Lower leg skin (tissue), 3 donors: Measurements from ENCODE around the gene MAPK14.

ENCODE experiments used
- POLR2A ChIP-seq, 2 donors: fragments of 450-650 bp; IDR thresholded peaks; one replicate each; pipeline ENCODE4 v1.6.1; 2016 to 2017; ENCODE audit warnings: antibody characterized with exemption in 2 of 2, mild to moderate bottlenecking in 1 of 2, moderate library complexity in 1 of 2
- TF ChIP-seq, protein P1 (sequence below), 3 donors: fragments of 450-650 bp; IDR thresholded peaks; one replicate each; pipeline ENCODE4 v1.5.1; 2016; ENCODE audit warnings: antibody characterized with exemption in 3 of 3, mild to moderate bottlenecking in 3 of 3, moderate library complexity in 2 of 3

DNA sequence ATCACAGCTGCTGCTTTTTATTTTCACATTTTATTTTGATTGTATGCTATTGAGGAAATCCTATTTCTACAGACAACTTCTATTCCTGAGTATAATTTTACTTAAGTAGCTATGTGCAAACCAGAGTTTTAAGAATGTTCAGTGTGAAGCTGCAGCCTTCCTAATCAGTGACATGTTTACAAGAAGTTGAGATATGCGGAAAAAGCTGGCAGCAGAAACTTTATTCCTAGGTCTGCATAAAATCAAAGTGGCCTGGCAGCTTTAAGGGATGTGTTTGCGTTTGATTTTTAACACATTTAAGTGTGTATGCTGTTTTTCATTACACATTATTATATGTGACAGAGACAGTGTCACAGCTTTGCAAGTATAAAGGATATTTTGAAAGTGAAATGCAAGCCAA, 26.3 kb downstream of the MAPK14 start:
- TF ChIP-seq, protein P1, sequence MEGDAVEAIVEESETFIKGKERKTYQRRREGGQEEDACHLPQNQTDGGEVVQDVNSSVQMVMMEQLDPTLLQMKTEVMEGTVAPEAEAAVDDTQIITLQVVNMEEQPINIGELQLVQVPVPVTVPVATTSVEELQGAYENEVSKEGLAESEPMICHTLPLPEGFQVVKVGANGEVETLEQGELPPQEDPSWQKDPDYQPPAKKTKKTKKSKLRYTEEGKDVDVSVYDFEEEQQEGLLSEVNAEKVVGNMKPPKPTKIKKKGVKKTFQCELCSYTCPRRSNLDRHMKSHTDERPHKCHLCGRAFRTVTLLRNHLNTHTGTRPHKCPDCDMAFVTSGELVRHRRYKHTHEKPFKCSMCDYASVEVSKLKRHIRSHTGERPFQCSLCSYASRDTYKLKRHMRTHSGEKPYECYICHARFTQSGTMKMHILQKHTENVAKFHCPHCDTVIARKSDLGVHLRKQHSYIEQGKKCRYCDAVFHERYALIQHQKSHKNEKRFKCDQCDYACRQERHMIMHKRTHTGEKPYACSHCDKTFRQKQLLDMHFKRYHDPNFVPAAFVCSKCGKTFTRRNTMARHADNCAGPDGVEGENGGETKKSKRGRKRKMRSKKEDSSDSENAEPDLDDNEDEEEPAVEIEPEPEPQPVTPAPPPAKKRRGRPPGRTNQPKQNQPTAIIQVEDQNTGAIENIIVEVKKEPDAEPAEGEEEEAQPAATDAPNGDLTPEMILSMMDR (IDR thresholded peaks at IDR 0.05): no peak
- no peak for TF ChIP-seq POLR2A (IDR thresholded peaks at IDR 0.05)
